Pulmonary artery endothelial cell (primary cell): ENCODE data around the gene KRT85. TPM values are rescaled to one million over a fixed set of nuclear protein-coding genes. Genes with fewer than 3 reads are reported as not detected.

ENCODE experiments used
- DNase-seq: peaks from one replicate; pipeline ENCODE4 v3.0.0-alpha.2; 2011; ENCODE audit warnings: low read depth, low spot score
- total RNA-seq: library from RNA; depleted of rRNA; stranded (reverse); fragments of >200 nt; gene quantifications from 2 replicates; pipeline ENCODE4 v1.2.3, GENCODE V29; 2014

Gene KRT85
- total RNA-seq, 1 donor from 2014 or later: under 0.01 TPM

DNA sequence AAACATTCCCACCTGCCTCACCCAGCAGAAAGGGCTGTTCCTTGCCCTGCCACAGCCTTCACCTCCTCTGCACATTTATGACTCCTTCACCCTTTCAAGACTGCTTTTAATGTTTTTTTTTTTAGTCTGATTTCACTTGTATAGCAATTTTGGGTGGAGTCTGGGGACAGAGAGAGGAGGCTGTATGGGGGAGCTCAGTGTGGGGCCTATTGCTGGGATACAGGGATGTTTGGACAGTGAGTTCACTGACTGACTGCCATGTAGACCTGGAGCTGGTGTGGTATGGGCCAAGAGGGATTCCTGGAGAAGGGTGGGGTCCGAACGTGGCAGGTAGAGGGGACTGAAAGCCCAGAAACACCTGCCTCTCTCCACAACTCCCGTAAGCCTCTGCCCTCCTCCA is 1.9 kb upstream of the KRT85 start:
- no peak for DNase-seq

DNA sequence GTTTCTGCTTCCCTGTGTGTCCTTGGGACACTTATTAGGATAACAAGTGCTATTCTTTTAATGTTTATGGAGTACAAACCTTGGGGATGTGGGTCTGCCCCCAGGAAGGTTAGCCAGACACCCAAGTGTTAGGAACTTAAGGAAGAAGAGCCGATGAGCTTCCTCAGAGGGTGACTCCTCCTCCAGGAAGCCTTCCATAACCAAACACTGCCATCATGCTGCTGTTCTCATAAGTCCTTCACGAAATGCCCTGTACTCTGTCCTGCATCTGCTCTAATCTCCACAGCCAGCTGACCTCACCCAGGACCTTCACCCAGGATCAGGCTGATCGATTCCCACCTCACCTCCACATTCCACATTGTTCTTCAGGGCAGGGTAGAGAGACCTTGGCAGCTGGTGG is 1.2 kb upstream of the KRT85 start:
- no peak for DNase-seq

DNA sequence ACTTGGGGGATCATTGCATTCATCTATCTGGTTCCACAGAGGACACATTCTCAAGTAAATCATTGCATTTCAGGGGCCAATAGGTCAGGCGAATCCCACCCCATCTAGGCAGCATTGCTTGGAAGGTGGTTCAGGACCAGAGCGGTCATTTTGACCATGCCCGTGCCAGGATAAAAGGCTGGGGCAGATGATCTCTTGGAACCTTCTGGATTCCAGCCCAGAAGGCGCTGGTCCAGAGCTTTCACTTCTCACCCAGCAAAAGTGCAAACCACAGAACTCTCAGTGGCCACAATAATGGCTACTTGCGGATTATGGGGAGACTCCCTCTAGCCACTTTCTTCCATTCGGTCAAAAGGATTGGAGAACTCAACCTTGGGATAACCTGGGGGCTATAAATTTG is 595 bp upstream of the KRT85 start:
- DNase-seq: no peak

DNA sequence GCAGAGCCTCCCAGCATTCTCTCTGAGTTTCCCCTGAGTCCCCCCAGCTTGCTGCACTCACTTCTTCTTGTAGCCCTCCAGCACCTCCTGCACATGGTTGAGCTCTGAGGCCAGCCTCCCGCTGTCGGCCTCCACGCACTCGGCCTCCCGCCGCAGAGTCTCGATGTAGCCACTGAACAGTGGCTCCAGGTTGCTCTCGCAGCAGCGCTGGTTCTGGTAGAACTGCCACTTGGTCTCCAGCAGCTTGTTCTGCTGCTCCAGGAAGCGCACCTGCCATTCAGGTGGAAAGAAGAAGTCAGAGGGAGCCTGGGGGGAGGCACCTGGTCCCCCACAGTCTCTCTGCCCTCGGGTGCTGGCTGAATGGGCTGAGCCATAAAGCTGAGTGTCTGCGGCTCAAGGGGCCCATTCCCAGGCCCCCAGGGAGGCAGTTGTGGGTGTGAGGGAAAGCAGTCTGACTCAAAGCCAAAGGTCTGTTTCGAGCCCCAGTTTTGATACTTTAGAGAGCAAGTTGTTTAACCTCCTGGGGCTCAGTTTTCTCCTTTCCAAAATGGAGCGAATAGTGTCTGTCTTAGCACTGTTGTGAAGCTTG is 2.3 kb downstream of the KRT85 start:
- no peak for DNase-seq

DNA sequence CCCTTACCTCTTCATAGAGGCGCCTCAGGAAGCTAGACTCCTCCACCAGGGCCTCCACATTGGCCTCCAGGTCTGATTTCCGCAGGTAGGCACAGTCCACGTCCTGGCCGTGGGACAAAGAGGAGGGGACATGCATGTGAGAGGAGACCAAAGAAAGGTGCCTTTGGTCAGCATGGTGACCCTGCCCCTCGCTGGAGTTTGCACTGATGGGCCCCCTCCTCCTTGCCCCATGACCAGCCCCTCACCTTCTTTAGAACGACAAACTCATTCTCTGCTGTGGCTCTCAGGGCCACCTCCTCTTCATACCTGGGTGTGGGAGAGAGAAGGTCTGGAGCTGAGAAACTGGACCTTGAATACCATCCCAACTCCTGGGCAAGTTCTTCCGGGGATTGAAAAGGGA is 3.2 kb downstream of the KRT85 start:
- DNase-seq: no peak

DNA sequence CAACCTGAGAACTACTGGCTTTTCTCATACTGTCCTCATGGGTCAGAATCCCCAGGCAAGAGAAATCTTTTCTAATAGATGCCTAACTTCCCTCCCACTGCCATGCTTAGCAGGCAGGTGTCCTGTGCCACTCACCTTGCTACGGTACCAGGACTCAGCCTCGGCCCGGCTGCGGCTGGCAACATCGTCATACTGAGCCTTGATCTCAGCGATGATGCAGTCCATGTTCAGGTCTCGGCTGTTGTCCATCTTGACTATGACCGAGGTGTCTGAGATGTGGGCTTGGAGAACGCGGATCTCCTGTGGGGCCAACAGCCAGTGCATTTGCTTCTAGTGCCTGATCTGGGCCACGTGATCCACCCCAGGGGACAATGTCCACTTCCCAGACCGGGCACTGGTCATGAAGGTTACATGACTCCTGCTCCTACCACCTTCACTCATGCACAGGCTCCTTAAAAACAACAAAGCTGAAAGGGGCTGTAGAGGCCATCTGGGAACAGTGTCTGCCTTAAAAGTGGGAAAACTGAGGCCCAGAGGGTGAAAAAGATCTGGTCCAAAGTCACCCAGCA is 4.1 kb downstream of the KRT85 start:
- DNase-seq: no peak

DNA sequence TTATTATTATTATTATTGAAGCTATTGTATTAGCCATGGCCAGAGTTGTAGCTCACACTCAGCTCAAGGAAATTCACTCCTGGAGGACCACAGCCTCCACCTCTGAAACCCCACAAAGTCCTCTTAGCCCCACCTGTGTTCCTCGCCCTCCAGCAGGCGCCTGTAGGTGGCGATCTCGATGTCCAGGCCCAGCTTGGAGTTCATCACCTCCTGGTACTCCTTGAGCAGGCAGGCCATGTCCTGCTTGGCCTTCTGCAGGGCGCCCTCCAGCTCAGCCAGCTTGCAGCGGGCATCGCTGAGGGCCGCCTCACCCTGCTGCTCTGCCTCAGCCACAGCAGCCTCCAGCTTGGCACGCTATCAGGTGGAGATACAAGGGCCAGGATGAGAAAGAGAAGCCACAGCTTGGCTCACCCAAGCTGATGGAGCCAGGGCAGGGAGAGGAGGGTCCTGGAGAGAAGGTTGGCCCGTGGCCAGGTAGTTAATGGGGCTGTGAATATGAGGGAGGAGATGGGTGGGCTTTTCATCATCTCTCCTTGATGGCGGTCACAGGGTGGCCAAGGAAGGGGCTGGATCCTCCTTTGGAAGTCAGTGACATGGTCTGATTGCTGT is 5.1 kb downstream of the KRT85 start:
- DNase-seq: no peak

DNA sequence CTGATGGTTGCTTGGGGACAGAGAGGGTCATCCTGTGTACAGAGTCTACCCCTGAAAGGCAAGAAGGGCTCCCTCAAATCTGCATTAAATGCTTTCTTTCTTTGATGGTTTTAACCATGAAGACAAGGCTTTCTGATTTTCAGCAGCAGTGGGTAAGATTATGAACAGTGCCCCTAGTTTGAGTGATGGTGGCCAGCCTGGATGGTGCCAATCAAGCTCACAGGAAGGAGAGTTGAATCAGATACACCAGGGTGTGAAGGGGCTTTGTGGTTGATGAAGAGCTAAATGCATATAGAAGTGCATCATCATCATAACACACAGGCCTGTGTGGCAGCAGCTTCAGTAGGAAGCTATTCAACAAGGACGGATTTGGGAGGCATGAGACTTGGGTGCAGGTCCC is 5.7 kb downstream of the KRT85 start:
- no peak for DNase-seq

DNA sequence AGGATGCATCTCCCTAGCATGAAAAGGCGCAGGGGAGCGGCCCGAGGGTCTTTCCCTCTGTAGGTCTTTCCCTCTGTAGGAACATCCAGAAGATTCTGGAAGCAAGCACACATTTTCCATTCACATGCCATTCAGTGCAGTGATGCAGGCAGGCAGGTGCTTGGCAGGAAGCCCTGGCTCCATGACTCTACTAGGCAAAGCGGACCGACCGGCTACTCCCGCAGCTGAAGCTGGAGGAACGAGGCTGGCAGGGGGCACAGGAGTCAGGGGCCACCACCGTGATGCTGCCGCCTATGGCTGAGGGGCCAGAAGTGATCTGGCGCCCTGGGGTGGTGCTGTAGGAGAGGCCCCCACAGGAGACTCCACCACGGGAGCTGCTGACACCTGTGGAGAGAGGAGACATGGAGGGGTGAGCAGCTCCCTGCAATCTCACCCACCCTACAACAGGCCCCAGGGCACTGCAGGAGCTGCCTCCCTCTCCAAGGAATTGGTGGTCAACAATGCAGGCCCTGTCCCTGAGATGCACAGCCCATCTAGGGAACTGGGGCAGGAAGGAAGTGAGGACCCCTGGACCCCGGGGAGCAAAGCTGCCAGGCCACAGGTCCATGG is 6.5 kb downstream of the KRT85 start:
- DNase-seq: no peak

DNA sequence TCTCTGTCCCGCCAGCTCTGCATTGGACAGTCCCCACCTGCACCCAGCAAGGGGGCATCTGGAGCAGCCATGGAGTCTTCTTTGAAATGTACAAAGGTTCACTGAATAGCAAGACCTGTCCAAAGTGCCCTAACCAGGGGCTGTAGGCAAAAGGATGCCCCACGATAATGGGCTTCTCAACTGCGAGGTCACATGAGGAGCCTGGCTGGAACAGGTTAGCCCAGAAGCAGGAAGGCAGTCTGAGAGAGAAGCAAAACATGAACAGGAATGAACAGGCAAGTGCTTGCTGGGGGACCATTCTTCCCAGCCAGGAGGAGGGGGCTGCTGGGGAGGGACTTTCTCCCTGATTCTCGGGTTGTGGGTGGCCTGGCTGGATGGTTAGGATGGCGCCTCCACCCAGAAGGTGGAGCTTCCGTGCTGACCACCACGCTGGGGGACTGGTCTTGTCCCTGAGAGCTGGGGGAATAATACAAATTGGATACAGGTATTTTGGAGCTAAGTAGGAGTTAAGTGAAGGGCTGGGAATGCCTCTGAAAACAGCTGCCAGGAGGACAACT is 7.1 kb downstream of the KRT85 start:
- DNase-seq: no peak

DNA sequence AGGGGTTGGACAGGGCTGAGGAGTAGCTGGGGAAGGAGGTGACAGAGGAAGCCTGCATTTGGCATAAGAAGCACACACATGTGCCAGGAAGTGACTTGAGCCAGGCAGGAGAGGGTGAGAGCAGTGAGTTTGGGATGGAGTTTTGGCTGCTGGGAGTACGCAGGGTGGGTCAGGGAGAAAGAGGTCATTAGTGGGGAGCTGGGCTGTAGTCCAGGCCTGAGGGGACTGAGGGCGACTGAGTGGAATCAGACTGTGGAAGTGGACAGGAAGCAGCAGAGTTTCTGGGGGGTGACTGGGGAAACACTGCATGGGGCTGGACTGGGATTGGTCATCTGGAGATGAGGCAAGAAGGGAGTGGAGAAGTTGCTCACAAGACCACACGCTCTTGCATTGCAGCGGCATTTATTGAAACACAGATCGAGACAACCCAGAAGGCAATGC is 7.6 kb downstream of the KRT85 start:
- DNase-seq: no peak

DNA sequence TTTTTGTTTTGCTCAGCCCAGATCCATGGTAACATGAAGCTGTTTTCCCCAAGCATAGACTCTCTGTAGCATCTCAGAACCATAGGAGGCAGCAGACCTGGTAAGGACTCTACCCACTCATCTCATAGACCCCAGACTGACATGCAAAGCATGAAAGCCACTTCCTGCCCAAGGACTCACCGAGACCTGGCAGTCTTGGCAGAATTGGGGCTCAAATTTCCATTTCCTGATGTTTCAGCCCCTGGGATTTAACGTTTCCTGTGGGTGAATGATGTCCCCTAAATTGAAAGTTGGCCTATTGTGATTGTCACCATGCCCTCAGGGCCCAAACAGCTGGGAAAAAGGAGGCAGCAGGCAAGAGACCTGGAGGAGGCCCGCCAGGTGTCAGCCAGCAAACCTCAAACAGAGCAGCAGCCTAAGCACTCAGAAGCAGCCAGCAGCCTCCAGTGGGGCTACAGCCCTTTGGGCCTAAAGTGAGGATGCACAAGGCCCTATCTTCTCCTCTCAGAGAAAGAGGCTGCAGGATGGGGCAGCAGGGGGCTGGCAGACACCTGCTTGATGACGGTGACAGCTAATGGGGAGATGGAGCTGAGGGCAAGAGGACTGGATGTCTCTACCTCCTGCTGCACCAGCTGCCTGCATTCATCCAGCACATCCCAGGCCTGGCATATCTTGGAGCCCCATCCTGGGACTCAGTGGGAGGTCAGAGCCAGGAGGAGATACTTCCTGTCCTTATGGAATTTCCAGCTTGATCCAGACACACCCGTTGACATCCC is 8.5 kb downstream of the KRT85 start:
- DNase-seq: no peak

DNA sequence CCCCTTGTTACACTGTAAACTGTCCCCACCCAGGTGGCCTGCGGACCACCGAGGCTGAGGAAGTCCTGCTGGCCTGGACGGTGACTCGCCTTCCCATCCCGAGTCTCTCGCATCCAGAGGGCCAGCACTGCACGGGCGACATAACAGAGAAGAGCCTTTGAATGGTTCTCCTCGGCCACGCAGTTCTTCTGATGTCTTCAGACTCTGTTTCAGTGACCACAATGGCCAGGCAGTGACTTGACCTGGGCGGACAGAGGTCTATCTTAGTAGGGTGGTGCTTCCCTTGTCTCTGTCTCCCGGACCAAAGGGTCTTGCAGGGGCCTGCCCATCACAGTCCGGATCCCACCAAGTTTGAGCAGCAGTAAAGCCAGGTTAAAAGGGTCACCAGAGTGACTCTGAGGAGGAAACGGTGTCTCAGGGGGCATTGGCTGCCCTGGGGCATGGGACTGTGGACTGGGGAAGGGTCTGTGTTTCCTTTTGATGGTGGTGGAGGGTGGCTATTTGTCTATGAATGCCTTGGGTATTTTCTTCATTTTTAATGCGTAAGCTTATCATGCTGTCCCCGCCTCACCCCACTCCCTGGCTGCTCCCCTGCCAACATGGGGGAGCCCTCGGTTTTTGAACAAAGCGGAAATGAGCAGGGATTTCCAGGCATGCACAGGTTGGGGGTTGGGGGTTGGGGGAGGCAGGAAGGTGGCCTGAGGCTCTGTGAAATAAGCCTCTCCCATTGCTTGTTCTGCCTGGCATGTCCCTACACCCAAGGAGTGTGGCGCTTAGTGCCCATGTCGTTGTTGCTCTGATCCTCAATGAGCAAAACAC is 10.3 kb downstream of the KRT85 start:
- no peak for DNase-seq

DNA sequence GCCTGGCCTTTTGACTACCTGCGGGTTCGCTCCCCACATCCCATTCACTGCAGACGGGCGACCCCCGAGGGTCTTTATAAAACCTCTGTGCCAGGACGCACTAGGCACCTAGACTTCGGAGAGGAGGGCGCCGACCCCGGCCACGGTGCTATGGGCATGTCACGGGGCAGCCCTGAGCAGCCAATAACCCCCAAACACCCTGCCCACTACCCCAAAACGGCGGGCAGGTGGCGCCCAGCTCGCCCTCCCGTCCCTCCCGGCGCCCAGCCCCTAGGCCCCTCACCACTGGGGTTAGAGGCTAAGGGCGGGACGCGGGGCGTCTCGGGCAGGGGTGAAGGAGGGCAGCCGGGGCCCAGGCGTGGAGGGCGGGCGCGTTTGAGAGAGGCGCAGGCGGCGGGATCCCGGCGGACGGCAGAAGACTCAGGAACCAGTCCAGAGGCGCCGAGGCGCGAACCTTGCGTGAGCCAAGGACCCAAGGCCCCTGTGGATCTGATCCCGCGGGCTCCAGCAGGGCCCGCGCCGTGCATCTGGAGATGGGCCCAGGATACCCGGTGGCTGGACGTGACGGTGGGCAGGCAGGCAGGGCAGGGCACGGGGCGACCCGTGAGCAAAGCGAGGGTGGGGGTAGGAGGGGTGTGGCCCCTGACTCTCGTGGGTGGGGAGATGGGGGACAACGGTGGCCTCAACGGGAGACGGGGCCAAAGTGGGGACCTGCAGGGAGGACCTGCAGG is 11.1 kb downstream of the KRT85 start:
- DNase-seq: no peak

DNA sequence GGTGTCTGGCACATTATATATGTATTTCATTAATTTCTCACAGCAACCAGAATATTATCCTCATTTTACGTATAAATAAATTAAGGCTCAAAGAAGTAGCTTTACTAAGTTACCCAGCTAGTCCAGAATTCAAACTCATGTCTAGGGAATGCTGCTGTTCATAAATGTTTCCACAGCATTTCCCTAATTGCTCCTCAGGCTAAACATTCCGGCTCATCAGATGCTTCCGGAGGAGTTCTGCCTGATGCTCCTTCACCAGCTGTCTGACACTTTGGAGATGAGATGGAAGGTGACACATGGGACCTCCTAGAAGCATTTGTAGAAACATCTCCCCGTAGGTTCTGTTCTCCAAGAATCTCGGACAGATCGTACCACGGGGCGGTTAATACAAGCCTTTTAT is 12.1 kb downstream of the KRT85 start:
- no peak for DNase-seq

DNA sequence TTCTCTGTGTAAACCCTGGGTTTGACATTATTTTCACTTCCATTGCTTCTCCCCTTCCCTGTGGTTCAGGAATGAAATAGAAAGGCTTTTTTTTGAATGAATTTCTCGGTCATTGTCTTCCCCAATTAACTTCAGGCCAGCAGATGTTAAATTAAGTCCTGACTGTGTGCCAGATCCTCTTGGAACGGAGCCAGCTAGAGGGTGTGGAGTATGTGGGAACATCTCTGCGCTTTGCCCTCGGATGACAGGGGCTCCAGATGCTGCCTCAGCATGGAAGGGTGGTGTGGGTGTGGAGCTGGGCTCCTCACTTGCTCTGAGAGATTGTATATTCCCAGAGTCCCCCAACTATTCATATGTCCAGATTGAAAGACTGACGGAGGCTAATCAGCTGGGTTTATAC is 13.1 kb downstream of the KRT85 start:
- DNase-seq: no peak

DNA sequence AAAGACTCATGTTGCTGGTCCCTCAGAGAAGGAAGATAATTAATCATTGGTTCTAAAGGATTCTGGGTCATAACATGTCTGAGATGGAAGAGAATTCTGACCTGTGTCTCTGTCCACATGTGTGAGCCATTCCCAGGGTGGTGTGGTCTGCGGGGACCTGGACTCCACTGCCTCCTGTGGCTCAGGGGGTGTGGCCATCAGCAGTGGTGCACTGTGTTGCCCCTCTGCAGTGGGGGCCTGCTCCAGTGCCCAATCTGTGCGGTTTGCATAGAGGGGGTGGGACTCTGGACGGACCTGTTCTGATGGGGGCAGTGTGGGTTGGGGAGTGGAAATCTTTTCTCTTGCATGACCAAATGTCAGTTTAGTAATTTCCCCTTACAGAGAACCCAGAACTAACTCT is 13.5 kb downstream of the KRT85 start:
- no peak for DNase-seq

DNA sequence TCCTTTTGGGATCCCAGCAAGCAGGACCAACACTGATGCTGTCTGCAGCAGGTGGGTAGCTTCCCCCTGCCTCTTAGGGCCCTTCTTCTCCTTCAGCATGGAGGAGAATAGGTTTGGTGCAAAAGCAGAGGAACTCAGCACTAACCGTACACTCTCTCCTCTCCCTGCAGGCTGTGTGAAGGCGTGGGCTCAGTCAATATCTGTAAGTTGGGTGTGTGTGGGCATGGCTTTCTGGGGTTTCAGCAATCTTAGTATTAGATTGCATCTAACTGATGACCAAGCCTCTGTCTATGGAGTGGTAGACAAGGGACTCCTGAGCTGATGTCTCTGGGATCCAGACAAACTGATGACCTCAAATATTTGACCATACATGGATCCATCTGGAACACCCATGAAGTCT is 14.3 kb downstream of the KRT85 start:
- no peak for DNase-seq

DNA sequence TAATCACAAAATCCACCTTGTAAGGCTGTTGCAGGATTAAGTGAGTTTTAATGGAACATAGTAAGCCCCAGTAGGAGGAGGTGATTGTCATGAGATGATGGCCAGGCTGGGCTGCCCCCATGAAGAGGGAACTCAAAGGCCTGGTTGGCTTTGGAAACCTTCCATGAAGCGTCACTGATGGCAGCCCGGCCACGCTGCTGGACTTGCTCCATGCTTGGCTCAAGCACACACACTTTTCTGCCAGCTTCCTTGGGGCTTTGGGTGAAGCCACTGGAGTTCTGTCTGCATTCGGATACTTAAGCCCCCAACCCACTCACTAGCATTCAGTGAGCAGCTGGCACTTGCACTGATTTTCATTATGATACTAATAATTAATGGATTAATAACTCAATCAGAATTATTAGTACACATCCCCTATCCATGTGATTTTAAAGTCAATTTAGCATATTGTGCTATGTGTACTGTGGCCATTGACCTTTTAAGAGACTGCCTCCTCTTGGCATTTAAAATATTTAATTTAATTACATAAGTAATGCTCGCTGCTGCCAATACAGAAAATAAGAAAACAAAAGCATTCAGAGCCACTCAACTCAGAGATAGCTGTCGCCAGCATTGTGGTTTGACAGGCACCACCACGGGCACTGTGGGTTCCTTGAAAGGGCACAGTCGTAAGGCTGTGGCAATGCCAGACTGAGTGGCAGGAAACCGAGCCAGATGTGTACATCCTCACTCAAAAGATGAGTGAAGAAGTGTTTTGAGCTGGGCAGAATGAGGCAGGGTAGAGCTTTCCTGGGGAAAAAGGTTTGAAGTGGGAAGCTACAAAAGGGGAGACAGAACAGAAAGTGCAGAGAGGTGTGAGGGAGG is 15.9 kb downstream of the KRT85 start:
- DNase-seq: no peak
